ENCODE results near the gene TMEM163. TPM values are rescaled to one million over a fixed set of nuclear protein-coding genes. Genes with fewer than 3 reads are reported as not detected.

TMEM163 gene
- total RNA-seq, 2 experiments from 2014 or later: 0.51 TPM; not detected in 1

- TSS peak; percentile 80 for BruUV-seq (replicated peaks)
- no peaks in the 10 kb centered on the region for H3K9me3 ChIP-seq (ENCODE audit: low read length)
- no peaks in the 10 kb centered on the region for H3K79me2 ChIP-seq (ENCODE audit: insufficient read depth, low read depth, low read length)
- peak; percentile 46; the same call in 1 of the 2 replicates for TF ChIP-seq CTCF (conservative IDR thresholded peaks at IDR 0.05; ENCODE audit: low read length)
- no peak for TF ChIP-seq EZH2phosphoT487 (IDR thresholded peaks at IDR 0.05; ENCODE audit: borderline replicate concordance, low read depth, low read length)
- peak overlapping the region; percentile 85 for H3K4me2 ChIP-seq (ENCODE audit: low read length)
- H3K36me3 ChIP-seq (ENCODE audit: insufficient read depth, low read length): no peaks in the 10 kb centered on the region
- peaks cover 62% of the 10 kb centered on the region for H3K4me1 ChIP-seq (ENCODE audit: insufficient read depth, low read length, poor library complexity, severe bottlenecking)
- H2AFZ ChIP-seq (ENCODE audit: low read length): peak overlapping the region; percentile 76
- H3K27ac ChIP-seq (ENCODE audit: low read depth, low read length, poor library complexity, severe bottlenecking): peak overlapping the region; percentile 93
- intact Hi-C loops (cut with micrococcal nuclease; ENCODE audit: unreplicated experiment): loop anchor here (5.0 to 10.0 kb wide), 3 partner anchors 48 to 1003 kb away; partner anchors contain the start of genes RAB3GAP1 and UBXN4
- DNase-seq (ENCODE audit: low spot score): peak; percentile 75
- H4K20me1 ChIP-seq (ENCODE audit: insufficient read depth, low read length): no peaks in the 10 kb centered on the region
- H3K4me3 ChIP-seq (ENCODE audit: low read depth, low read length, poor library complexity, severe bottlenecking): peak overlapping the region; percentile 46
- ChIA-PET POLR2A (interaction anchor here (0.7 to 1.6 kb wide), 10 partner anchors 12 to 178 kb away, joined by 3 to 6 read pairs (median 4); no protein-coding TSS in a partner anchor), CTCF (ENCODE audit: unreplicated experiment) (interaction anchor here (1.0 kb wide), 1 partner anchor 25 kb away, joined by 3 read pairs; no protein-coding TSS in a partner anchor)
- no peaks in the 10 kb centered on the region for H3K9me2 ChIP-seq (ENCODE audit: insufficient read depth, low read length)
Measured at GRCh38 chr2:134739236-134739878, 20.6 kb upstream of the TMEM163 start.

GRCh38 chr2:134738141-134738870 lies 19.5 kb upstream of the TMEM163 start:
- H3K79me2 ChIP-seq (ENCODE audit: insufficient read depth, low read depth, low read length): no peaks in the 10 kb centered on the region
- CTCF ChIA-PET (ENCODE audit: unreplicated experiment): no interaction called here
- H3K4me1 ChIP-seq (ENCODE audit: insufficient read depth, low read length, poor library complexity, severe bottlenecking): peaks cover 62% of the 10 kb centered on the region
- intact Hi-C loops (cut with micrococcal nuclease; ENCODE audit: unreplicated experiment): loop anchor here (5.0 to 10.0 kb wide), 3 partner anchors 49 to 1004 kb away; partner anchors contain the start of genes RAB3GAP1 and UBXN4
- peak overlapping the region; percentile 76 for H2AFZ ChIP-seq (ENCODE audit: low read length)
- no TSS peak for BruUV-seq (replicated peaks)
- no peak for DNase-seq (ENCODE audit: low spot score)
- peak overlapping the region; percentile 37 for H3K4me3 ChIP-seq (ENCODE audit: low read depth, low read length, poor library complexity, severe bottlenecking)
- POLR2A ChIA-PET: interaction anchor here (0.5 to 1.6 kb wide), 3 partner anchors 27 to 327 kb away, joined by 3 to 4 read pairs (median 4); no protein-coding TSS in a partner anchor
- H3K36me3 ChIP-seq (ENCODE audit: insufficient read depth, low read length): no peaks in the 10 kb centered on the region
- H3K27ac ChIP-seq (ENCODE audit: low read depth, low read length, poor library complexity, severe bottlenecking): peak overlapping the region; percentile 93
- no peak for TF ChIP-seq EZH2phosphoT487 (IDR thresholded peaks at IDR 0.05; ENCODE audit: borderline replicate concordance, low read depth, low read length)
- TF ChIP-seq CTCF (conservative IDR thresholded peaks at IDR 0.05; ENCODE audit: low read length): no peak
- H3K9me2 ChIP-seq (ENCODE audit: insufficient read depth, low read length): no peaks in the 10 kb centered on the region
- H3K4me2 ChIP-seq (ENCODE audit: low read length): peak overlapping the region; percentile 85
- H4K20me1 ChIP-seq (ENCODE audit: insufficient read depth, low read length): no peaks in the 10 kb centered on the region
- H3K9me3 ChIP-seq (ENCODE audit: low read length): no peaks in the 10 kb centered on the region

Data from OCI-LY7 (cell line).